ENCODE data around the gene OR2D2. TPM values are rescaled to one million over a fixed set of nuclear protein-coding genes. Genes with fewer than 3 reads are reported as not detected.

The OR2D2 gene
- total and polyA plus RNA-seq, 10 of the 15 experiments (the other 5 are each of a cell fraction or from before 2014, with no cell fraction given), result not detected

DNA sequence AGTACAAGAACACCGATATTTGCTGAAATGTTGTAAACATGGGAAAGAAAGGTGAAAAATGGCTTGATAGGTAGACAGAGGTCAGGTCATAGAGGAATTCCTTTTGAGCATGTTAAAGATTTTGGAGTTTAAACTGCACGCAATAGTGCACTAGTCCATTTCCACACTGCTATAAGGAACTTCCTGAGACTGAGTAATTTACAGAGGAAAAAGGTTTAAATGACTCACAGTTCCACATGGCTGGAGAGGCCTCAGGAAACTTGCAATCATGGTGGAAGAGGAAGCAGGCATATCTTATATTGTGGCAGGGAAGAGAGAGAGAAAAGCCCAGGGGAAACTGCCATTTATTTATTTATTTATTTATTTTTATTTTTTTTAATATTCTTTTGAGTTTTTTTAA is 41.8 kb downstream of the OR2D2 start:
- ChIA-PET CTCF (interaction anchor here (0.9 kb wide), 1 partner anchor 13 kb away, joined by 3 read pairs; no protein-coding TSS in a partner anchor), SMC1A (ENCODE audit: uncharacterized antibody, unreplicated experiment) (no interaction called here), POLR2A (no interaction called here), RAD21 (ENCODE audit: unreplicated experiment) (no interaction called here)
- H2AFZ ChIP-seq (ENCODE audit: control insufficient read depth, low read depth, low read length), result no peak overlapping the region
- H3K9me3 ChIP-seq (replicated peaks; ENCODE audit: control insufficient read depth, insufficient read depth, low read length), result no peaks in the 10 kb centered on the region
- no peak overlapping the region for H3K4me2 ChIP-seq (ENCODE audit: control insufficient read depth, insufficient read depth)
- no peak for ATAC-seq
- H3K4me1 ChIP-seq (ENCODE audit: control insufficient read depth, insufficient read depth, low read length), result no peaks in the 10 kb centered on the region
- TF ChIP-seq EP300 (IDR thresholded peaks at IDR 0.05; ENCODE audit: borderline replicate concordance in 1 of 2, control insufficient read depth in 1 of 2, low read depth in 2 of 2, low read length in 2 of 2) (no peak), RAD51 (IDR thresholded peaks at IDR 0.05) (no peak), ZNF207 (IDR thresholded peaks at IDR 0.05; ENCODE audit: borderline replicate concordance) (no peak), BACH1 (IDR thresholded peaks at IDR 0.05; ENCODE audit: borderline replicate concordance) (no peak), SUPT20H (IDR thresholded peaks at IDR 0.05; ENCODE audit: borderline replicate concordance, control insufficient read depth, low read depth, low read length) (no peak), RELA (IDR thresholded peaks at IDR 0.05; ENCODE audit: borderline replicate concordance, partially characterized antibody) (no peak), ZBED1 (IDR thresholded peaks at IDR 0.05; ENCODE audit: borderline replicate concordance) (no peak), SMAD1 (IDR thresholded peaks at IDR 0.05; ENCODE audit: low read depth, partially characterized antibody) (no peak), NR2F1 (conservative IDR thresholded peaks at IDR 0.05) (no peak), FOXM1 (IDR thresholded peaks at IDR 0.05; ENCODE audit: low read depth, low read length) (no peak), MXI1 (IDR thresholded peaks at IDR 0.05; ENCODE audit: low read depth, low read length) (no peak), SIX5 (IDR thresholded peaks at IDR 0.05; ENCODE audit: low read depth, low read length, severe bottlenecking) (no peak), SP1 (IDR thresholded peaks at IDR 0.05; ENCODE audit: low read depth, low read length) (no peak)
- TF ChIP-seq, protein P1, sequence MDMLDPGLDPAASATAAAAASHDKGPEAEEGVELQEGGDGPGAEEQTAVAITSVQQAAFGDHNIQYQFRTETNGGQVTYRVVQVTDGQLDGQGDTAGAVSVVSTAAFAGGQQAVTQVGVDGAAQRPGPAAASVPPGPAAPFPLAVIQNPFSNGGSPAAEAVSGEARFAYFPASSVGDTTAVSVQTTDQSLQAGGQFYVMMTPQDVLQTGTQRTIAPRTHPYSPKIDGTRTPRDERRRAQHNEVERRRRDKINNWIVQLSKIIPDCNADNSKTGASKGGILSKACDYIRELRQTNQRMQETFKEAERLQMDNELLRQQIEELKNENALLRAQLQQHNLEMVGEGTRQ (IDR thresholded peaks at IDR 0.05; ENCODE audit: borderline replicate concordance, low read depth, low read length), result no peak
- in situ Hi-C loops (cut with MboI), result no loop called here
- no TSS peak for BruUV-seq (replicated peaks)
- no peaks in the 10 kb centered on the region for H3K27me3 ChIP-seq (replicated peaks in 1 of 2; ENCODE audit: control insufficient read depth in 2 of 2, insufficient read depth in 2 of 2, low read length in 1 of 2)
- no peak for DNase-seq (ENCODE audit: low read depth, low spot score)
- H3K27ac ChIP-seq (ENCODE audit: control insufficient read depth, insufficient read depth), result no peak overlapping the region
- H3K79me2 ChIP-seq (ENCODE audit: control insufficient read depth, insufficient read depth, low read length), result no peaks in the 10 kb centered on the region
- no peaks in the 10 kb centered on the region for H3K36me3 ChIP-seq (ENCODE audit: control insufficient read depth in 2 of 2, insufficient read depth in 2 of 2, low read length in 1 of 2)
- no peak for FAIRE-seq
- no peak overlapping the region for H3K9ac ChIP-seq (ENCODE audit: control insufficient read depth, insufficient read depth, low read length)
- no peak overlapping the region for H3K4me3 ChIP-seq
- intact Hi-C loops (cut with micrococcal nuclease; ENCODE audit: unreplicated experiment), result no loop called here
- 80% methylated on average over 2 of the region's 2 CpGs for WGBS (ENCODE audit: insufficient coverage, insufficient replicate concordance, low lambda C conversion rate, missing lambda C conversion rate)
- H4K20me1 ChIP-seq (ENCODE audit: control insufficient read depth, insufficient read depth), result no peaks in the 10 kb centered on the region

Measured in GM12878 (cell line).